Keratinocyte (primary cell): Measurements from ENCODE around the gene ADAMTS15.

Experiments used
- EZH2 ChIP-seq: IDR thresholded peaks from one replicate; pipeline ENCODE4 v1.6.1; 2012; ENCODE audit warnings: inconsistent platforms, mild to moderate bottlenecking, low read length, moderate library complexity
- TF ChIP-seq, protein P1 (sequence below), 3 experiments: IDR thresholded peaks in 1 of 3; conservative IDR thresholded peaks in 1 of 3; optimal IDR thresholded peaks in 1 of 3; 2 replicates in 2 of 3; 3 replicates in 1 of 3; pipeline versions ENCODE3 to v1.5.1; 2011; ENCODE audit warnings: low read length in 3 of 3, mild to moderate bottlenecking in 3 of 3, moderate library complexity in 2 of 3, control low read depth in 1 of 3, inconsistent platforms in 1 of 3; ENCODE audit not compliant: insufficient read depth in 2 of 3; ENCODE audit errors: extremely low read depth in 1 of 3

DNA sequence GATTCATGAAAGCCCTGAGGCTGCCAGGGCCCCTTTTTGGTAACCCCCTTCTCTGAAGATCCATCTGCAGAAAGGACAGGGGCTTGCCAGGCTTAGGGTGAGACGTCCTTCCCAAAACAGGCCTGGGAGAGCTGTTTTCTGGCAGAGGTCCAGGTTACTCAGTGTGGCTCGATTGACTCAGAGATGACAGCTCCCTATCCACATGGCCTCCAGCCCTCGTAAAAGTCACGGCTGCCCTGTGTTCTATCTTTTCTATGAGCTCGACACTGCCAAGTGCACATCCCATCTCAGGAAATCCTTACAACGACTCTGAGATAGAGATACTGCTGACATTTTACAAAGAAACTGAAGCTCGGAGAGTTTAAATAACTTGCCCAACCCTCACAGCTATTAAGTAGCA, 40.5 kb upstream of the ADAMTS15 start:
- TF ChIP-seq, protein P1, sequence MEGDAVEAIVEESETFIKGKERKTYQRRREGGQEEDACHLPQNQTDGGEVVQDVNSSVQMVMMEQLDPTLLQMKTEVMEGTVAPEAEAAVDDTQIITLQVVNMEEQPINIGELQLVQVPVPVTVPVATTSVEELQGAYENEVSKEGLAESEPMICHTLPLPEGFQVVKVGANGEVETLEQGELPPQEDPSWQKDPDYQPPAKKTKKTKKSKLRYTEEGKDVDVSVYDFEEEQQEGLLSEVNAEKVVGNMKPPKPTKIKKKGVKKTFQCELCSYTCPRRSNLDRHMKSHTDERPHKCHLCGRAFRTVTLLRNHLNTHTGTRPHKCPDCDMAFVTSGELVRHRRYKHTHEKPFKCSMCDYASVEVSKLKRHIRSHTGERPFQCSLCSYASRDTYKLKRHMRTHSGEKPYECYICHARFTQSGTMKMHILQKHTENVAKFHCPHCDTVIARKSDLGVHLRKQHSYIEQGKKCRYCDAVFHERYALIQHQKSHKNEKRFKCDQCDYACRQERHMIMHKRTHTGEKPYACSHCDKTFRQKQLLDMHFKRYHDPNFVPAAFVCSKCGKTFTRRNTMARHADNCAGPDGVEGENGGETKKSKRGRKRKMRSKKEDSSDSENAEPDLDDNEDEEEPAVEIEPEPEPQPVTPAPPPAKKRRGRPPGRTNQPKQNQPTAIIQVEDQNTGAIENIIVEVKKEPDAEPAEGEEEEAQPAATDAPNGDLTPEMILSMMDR (optimal IDR thresholded peaks at IDR 0.05 in 1 of 3, IDR thresholded peaks at IDR 0.05 in 1 of 3, conservative IDR thresholded peaks at IDR 0.05 in 1 of 3; ENCODE audit: extremely low read depth in 1 of 3, insufficient read depth in 2 of 3, low read length in 3 of 3), result no peak
- TF ChIP-seq EZH2, result no peak
